Effector CD4-positive, alpha-beta T cell (primary cell): ENCODE results near the gene SMYD3.
"Not testable (repeated sequence)": the region's sequence is repeated elsewhere in the genome, so short reads cannot be mapped to it uniquely, and the experiment has no call there.

ENCODE experiments used
- DNase-seq: peaks from one replicate; pipeline ENCODE4 v3.0.0-alpha.2; 2020

SMYD3 gene

DNA sequence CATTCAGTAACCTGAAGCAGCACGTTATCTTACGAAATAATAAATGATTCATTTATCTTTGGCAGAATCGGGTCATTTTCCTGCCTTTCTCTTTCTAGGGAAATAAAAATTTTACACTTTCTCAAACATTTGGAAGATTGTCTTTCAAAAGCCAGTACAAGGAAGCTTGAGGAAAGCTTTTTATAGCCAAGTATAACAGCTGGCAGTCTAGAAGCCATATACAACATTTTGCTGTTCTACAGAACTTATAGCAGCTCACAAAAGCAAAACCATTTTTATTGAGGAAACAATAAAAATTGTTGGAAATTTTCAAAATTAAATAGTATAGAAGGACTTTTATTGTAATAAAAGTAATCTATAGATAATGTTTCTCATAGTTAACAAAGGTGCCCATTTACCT, 448.6 kb downstream of the SMYD3 start:
- DNase-seq = no peak

DNA sequence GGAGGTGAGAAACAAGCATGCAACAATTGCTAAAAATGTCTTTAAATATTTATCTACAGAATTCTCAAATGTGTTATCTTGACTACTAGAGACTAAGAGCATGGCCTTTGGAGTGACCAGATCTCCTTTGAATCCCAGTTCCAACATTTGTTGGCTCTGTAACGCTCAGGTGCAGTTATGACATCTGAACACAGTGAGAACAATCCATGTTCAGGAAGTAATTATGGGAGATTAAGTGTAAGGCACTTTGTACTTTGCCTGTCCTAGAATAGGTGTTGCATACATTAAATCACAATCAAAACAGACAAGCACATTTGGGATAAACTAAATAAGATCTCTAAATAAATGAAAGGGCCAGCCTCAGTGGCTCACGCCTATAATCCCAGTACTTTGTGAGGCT, 454.5 kb downstream of the SMYD3 start:
- DNase-seq = no peak

DNA sequence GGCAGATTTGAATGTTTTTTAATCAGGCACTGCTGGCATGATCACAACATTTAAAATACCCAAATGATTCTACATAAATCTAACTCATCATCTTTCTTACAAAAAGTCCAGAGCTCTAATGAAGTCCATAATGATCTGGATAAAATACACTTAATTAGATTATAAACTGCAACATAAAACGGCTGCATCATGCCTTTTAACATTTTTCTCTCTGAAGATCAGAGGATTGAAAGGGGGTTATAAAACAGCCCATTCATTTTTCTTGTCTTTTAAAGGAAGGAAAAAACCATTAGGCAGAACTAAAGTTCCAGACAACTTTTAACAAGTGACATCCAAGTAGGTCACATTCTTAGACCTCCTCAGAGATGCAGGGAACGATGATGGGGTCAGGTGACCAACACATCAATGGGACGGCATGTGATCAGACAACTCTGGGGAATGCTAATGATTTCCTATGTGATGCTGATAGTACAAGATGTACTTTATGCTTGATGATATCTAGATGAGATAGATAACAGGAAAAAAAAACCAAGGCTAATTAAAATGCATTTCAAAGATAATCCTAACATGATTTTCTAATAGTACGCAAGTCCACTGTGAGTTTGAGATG, 455.1 kb downstream of the SMYD3 start:
- DNase-seq = no peak

GRCh38 chr1:246048693-246049092, 458.4 kb downstream of the SMYD3 start:
- DNase-seq = no peak

DNA sequence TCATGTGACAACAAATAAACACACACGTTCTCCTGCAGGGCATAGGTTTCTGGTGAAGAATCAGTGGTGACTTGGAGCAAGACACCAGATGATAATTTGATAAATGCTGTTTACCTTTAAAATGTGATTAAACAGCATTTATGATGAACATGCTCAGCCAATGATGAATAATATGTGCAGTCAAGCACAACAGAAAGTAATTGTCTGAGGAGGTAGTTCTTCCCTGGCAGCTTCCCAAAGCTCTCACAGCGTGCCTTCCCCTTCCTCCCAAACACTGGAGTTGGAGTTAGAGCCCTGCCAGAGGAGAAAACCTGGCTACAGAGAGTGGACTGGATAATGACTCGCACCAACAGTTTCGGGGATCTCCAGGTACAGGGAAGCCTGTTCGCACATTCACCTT, 463.5 kb downstream of the SMYD3 start:
- DNase-seq = no peak

DNA sequence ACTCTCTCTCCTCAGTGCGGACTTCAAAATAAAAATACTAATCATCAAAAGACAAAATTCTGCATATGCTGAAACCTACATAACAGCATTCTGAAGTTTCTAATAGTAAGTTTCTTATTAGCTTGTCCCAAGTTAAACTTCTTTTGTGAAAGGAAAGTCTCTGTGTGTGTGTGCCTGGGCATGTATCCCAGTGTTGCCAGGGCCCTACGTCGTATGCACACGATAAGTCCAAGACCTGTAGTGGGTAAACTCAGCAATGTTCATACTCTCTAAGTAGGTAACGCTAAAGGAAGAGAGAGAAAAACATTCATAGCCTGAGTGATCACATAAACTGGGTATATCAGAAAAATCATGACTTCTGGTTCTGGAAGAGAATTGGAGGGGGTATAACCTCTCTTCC, 465.7 kb downstream of the SMYD3 start:
- no peak for DNase-seq

DNA sequence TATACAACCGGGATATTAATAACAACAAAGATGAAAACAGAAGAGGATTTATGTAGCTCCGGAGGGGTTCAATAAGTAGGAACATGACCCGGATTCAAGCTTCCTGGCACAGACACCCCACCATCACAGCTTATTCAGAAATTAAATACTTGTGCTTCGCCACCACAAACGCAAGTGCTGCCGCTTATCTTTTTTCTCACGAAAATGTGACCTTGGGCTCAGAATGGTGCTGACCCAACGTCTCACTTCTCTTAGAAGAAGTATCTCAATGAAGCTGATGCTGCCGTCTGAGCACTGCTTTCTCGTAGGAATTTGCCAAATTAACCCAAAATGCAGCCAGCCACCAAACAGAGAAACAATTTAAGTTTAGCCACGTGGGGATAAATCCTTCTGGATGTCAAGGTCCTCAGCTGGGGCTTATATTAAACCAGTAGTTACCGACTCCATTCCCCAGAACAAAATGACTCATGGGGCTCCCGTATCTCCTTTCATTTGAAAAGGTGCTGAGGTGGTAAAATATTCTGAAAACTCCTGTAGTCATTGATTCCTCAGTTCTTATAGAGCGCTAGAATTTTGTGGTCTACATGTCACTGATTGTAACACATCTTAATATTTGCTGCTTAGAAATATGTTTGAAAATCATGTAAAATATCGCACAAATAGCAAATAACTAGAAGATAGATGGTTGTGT, 466.7 kb downstream of the SMYD3 start:
- DNase-seq = no peak

- DNase-seq = no peak
These were observed 467.5 kb downstream of the SMYD3 start for GRCh38 chr1:246039584-246039983.

- no peak for DNase-seq
These were observed 469.2 kb downstream of the SMYD3 start for GRCh38 chr1:246037832-246038231.

DNA sequence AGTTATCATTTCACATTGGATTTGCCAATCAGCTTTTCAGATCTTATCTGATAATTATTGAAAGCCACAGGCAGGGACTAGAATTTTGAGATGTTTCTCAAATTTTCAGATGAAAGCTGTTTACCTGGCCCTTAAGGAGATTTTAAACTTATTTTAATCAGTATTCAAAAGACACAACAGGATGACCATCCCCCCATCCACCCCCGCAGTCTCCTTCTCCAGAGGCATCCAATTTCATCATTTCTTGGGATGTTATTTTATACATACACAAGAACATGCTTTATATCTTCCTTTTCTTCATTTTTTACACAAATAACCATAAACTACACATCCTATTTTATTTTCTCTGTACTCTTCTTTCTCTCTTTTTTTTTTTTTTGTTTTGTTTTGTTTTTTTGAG, 470.9 kb downstream of the SMYD3 start:
- no peak for DNase-seq

DNA sequence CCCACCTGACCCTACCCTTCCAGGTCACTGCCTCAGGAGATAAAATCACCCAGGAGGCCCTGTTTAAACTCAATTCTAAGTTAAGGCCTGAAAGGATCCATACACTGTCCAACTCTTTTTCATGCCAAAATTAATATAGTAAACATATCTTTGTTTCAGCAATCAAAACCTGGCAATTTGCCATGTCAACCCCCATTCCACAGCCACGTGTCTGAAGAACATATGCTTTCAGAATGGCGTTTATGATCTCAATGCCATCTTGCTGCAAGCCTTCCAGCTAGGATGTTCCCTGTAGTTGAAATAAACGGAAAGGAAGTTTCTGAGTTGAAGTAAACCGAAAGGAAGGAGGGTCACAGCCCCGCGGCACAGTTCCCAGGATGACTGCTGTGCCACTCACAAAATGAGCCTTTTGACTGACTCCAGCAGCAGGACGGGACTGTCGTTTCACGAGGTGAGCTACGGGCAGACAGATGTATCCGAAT, 472.0 kb downstream of the SMYD3 start:
- DNase-seq = no peak

- DNase-seq = no peak
These were observed 472.4 kb downstream of the SMYD3 start for GRCh38 chr1:246034630-246035029.

GRCh38 chr1:246032984-246033383, 474.1 kb downstream of the SMYD3 start:
- no peak for DNase-seq

DNA sequence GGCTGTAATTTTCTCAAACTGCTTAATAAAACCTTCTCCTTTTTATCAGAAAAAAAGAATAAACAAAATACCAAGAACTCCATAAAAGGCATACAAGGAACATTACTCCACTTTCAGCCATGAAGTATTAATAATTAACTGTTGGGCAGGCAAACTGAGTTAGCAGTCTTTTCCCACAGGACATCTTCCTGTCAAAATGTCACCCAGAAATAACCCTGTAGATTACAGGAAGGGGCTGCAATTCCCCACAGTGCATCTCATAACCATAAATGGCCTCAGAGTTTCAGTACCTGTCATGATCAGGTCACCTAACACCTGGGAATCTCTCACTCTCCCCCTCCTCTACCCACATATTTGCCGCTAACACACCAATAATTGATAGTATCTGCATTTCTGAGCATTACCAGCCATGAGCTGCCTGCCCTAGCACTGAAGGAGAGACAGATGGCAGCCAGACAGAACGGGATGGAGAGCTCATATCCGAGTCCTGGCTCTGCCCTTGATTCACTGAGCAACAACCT, 475.0 kb downstream of the SMYD3 start:
- DNase-seq = no peak

DNA sequence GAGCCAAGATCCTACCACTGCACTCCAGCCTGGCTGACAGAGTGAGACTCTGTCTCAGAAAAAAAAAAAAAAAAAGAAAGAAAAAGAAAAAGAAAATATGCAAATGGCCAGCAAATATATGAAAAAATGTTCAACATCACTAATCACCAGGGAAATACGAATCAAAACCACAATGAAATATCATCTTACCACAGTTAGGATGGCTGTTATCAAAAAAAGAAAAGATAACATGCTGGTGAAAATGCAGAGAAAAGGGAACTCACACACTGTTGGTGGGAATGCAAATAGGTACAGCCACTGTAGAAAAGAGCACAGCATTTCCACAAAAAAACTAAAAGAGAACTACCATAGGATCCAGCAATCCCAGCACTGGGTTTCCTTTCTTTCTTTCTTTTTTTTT, 477.5 kb downstream of the SMYD3 start:
- no peak for DNase-seq

DNA sequence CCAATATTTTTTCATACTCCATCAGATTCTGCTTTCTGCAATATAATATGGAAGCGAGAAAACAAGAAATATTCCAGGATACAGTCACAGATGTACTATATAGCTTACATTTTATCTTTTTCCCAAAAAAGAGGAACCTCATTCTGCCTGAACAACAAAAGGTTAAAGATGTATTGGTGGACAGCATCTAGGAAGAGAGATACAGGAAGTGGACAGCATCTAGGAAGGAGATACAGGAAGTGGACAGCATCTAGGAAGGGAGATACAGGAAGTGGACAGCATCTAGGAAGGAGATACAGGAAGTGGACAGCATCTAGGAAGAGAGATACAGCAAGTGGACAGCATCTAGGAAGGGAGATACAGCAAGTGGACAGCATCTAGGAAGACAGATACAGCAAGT, 483.0 kb downstream of the SMYD3 start:
- not testable (repeated sequence) for DNase-seq

DNA sequence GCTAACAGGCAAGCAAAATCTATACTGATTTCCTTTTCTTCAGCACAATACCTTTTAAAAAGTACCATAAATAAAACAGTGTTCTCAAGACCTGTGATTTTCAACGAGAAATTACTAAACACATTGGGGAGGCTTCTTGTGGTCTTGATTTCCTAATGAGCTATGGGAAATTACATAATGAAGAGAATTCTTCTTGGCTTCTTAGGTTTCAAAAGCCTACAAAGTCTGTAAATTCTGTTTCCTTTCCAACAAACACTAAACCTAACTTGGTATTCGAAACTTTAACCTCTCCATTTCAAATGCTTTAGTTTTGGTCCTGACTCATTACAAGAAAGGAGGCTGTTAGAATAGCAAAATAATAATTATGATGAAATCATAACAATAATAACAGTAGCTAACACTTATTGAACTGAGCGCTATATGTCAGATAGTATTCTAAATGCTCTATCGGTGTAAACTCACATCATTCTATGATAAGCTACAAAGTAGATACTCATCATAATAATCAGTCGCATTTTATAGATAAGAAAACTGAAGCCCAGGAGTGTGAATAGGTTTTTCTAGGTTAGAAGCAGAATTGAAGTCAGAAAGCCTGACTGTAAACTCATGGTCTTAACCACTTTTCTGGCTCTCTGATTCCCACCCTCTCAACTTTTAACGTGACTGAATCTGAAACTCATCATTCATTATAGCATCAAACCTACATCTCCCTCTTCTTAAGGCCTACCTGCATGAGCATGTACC, 486.7 kb downstream of the SMYD3 start:
- no peak for DNase-seq

GRCh38 chr1:246018146-246018545, 488.9 kb downstream of the SMYD3 start:
- no peak for DNase-seq

DNA sequence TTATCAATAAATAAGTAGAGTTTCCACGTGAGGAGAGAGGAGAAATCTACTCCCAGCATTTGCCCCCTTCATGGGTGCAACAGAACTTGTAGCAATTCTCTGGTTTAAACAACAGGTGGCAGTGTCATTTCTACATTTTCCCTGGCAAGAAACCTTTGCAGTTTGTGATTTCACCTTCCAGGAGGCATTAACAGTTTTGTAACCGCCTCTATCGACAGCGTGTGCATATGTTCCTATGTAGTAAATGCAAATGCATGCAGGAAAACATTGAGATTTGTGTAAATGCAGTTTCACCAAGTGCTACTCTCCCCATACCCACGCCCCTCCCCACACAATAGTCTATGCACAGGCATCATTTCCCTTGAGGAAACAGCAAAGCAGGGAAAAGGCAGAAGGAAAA, 494.7 kb downstream of the SMYD3 start:
- DNase-seq = no peak

DNA sequence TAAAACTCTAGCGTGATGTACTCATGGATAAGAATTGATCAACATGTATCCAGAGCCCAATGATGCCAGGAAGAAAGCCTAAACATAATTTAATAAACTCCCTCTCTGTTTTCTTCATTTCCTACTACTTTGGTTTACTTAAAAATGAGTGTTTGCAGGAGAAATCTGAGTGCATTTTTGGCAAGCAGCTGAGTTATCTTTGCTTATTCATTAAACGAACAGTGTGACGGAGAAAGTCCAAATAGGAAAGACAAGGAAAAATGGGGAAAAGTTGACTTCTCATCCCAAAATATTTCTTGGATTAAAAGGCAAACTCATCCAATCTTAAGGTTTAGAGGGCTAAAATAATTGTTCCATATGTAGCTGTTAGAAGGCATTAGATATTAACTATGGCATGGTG, 496.7 kb downstream of the SMYD3 start:
- DNase-seq = no peak

DNA sequence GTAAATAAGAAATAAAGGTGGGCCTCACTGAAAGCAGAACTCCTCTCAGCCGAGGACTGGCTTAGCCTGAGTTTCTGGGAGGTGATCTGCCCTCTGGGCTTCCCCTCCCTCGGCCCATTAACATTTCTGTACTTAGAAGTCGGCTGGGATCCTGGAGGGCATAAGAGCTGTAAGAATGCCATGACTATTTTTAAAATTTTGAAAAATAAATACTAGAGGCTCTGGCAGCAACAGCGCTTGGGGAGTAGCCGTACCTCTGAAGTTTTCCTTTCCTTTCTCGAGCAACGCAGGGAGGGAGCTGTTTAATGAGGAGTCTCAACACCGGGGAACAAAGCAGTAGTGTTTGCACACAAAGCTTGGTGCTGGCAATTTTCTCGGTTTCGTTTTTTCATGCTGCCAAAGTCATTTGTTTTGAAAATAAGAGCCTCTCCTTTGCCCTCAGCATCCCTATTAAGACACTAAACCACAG, 498.7 kb downstream of the SMYD3 start:
- DNase-seq = no peak

GRCh38 chr1:246005067-246005466, 502.0 kb downstream of the SMYD3 start:
- DNase-seq = no peak

GRCh38 chr1:246004301-246004700, 502.8 kb downstream of the SMYD3 start:
- DNase-seq = no peak

- DNase-seq = no peak
These were observed 503.7 kb downstream of the SMYD3 start for GRCh38 chr1:246003442-246003730.
